ENCODE data around the gene RTKN.

Gene RTKN

DNA sequence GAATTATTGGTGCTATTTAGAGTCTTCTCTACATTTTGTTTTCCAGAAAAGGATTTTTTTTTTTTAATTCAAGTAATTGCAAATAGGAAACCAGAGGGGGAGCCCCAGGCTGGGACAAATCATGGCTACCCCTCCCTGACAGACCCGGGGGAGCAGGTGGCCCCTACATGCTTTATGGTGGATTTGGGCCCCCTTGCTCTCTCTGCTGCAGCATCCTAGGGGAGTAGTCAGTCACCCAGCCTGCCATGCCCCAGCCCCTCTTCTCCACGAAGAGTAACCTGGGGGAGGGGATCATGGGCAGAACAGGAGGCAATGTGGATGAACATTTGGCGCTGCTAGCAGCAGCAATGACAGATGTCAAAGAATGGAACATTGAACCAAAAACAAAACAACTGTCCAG is 25.0 kb downstream of the RTKN start:
- no peak overlapping the region for H3K27ac ChIP-seq (ENCODE audit: insufficient read depth, low read depth, low read length, poor library complexity, severe bottlenecking)
- peaks cover 3% of the 10 kb centered on the region for H3K4me1 ChIP-seq (ENCODE audit: control insufficient read depth, insufficient read depth, low read length)
- no peak overlapping the region for H3K4me3 ChIP-seq (ENCODE audit: insufficient read depth, low read depth, low read length)
- peaks cover 5% of the 10 kb centered on the region for H3K27me3 ChIP-seq (ENCODE audit: control insufficient read depth, insufficient read depth, low read length, poor library complexity, severe bottlenecking)
- WGBS, 2 experiments: 71 to 76% methylated on average over 3 of the region's 3 CpGs
- no peaks in the 10 kb centered on the region for H3K9me3 ChIP-seq (ENCODE audit: control insufficient read depth, low read length)
- no peaks in the 10 kb centered on the region for H3K36me3 ChIP-seq (ENCODE audit: control insufficient read depth, insufficient read depth, low read length)

DNA sequence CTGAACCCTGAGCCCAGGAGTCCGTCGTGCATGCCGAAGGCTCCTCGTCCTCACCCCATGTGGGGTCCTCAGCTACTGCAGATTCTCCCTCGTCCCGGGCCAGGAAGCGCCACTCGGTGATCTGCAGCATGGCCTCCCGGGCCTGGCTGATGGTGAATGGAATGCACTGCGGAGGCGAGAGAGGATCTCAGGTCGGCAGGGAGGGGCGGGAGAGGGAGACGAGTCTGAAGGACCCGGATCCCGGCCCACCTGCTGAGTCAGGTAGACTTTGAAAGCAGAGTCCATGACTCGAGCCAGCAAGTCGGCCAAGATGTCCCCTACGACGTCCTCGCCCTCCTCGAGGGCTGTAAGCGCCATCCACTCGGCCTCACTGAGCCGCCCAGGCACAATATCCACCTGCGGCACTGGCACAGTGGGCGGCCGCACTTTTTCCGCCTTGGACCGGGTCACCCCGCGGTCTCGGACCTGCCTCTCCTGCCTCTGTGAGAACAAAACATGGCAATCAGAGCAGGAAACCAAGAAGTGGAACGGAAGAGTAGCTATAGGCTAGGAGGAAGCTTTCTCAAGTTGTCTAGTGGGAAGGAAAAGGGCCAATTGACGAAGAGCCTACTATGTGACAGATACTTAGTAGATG is 25.9 kb downstream of the RTKN start:
- Histone ChIP-seq H3K27me3 (ENCODE audit: control insufficient read depth, insufficient read depth, low read length, poor library complexity, severe bottlenecking) (peaks cover 5% of the 10 kb centered on the region), H3K9me3 (ENCODE audit: control insufficient read depth, low read length) (no peaks in the 10 kb centered on the region), H3K36me3 (ENCODE audit: control insufficient read depth, insufficient read depth, low read length) (no peaks in the 10 kb centered on the region), H3K4me3 (ENCODE audit: insufficient read depth, low read depth, low read length) (no peak overlapping the region), H3K4me1 (ENCODE audit: control insufficient read depth, insufficient read depth, low read length) (no peaks in the 10 kb centered on the region), H3K27ac (ENCODE audit: insufficient read depth, low read depth, low read length, poor library complexity, severe bottlenecking) (no peak overlapping the region)
- 90% methylated on average over 34 to 35 of the region's 35 CpGs for WGBS, 2 experiments

DNA sequence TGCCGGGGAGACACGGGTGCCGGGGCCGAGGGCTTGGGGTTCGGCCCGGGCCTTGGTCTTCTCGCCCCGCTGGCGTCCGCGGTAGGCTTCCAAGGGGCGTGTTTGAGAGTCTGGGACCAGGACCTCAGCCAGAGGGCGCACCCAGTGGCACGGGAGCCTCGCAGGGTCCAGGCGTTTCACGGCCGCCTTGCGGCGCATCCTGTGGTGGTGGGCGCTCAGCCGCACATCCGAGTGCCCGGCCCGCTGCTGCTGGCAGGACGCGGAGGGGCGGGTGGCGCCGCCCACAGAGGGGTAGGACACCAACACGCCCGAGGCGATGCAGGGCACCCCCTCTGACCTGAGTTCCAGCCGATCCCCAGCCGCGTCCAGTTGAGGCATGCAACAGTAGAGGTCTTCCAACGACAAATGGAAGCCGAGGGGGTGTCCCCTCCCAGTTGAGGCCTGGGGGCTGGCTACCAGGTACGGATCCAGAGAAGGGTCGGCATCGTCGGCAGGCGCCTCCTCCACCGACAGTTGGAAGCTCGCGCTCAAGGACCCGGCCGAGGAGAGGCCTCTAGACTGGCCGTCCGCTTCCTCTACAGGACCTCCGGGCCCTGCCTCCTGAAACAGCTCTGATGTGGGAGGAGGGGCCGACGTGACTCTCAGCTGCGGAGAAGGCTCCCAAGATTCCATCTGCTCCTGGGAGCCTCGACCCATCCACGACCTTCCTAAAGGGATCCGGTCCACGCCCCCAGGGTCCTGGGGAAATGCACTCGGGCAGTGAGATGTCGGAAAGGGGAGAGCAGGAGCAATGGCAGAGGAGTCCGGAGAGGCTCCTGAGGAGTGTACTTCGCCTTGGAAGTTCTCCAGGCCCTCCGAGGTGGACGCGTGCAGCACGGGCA is 26.6 kb downstream of the RTKN start:
- no peak overlapping the region for H3K27ac ChIP-seq (ENCODE audit: insufficient read depth, low read depth, low read length, poor library complexity, severe bottlenecking)
- no peaks in the 10 kb centered on the region for H3K9me3 ChIP-seq (ENCODE audit: control insufficient read depth, low read length)
- H3K4me3 ChIP-seq (ENCODE audit: insufficient read depth, low read depth, low read length): no peak overlapping the region
- no peaks in the 10 kb centered on the region for H3K27me3 ChIP-seq (ENCODE audit: control insufficient read depth, insufficient read depth, low read length, poor library complexity, severe bottlenecking)
- H3K4me1 ChIP-seq (ENCODE audit: control insufficient read depth, insufficient read depth, low read length): no peaks in the 10 kb centered on the region
- 86 to 89% methylated on average over 66 of the region's 66 CpGs for WGBS, 2 experiments
- no peaks in the 10 kb centered on the region for H3K36me3 ChIP-seq (ENCODE audit: control insufficient read depth, insufficient read depth, low read length)

DNA sequence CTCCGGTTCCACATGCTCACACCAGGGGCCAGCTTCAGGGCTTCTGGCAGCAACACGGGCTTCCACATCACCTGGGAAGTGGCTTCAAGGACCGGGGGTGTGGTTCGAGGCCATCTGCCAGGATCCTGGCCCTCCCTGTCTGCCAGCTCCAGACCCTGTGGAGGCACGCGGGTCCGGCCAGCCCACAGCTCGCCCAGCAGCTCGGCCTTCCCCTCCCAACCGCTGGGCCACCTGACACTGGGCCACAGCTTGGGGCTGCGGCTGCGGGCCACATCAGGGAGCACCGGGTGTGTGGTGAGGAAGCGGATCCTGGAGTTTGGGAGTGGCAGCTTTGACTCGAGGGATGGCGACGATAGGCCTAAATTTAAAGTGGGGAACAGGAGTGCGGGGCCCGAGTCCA is 27.3 kb downstream of the RTKN start:
- 92 to 93% methylated on average over 19 of the region's 19 CpGs for WGBS, 2 experiments
- Histone ChIP-seq H3K27me3 (ENCODE audit: control insufficient read depth, insufficient read depth, low read length, poor library complexity, severe bottlenecking) (no peaks in the 10 kb centered on the region), H3K9me3 (ENCODE audit: control insufficient read depth, low read length) (no peaks in the 10 kb centered on the region), H3K4me3 (ENCODE audit: insufficient read depth, low read depth, low read length) (no peak overlapping the region), H3K4me1 (ENCODE audit: control insufficient read depth, insufficient read depth, low read length) (no peaks in the 10 kb centered on the region), H3K36me3 (ENCODE audit: control insufficient read depth, insufficient read depth, low read length) (no peaks in the 10 kb centered on the region), H3K27ac (ENCODE audit: insufficient read depth, low read depth, low read length, poor library complexity, severe bottlenecking) (no peak overlapping the region)

DNA sequence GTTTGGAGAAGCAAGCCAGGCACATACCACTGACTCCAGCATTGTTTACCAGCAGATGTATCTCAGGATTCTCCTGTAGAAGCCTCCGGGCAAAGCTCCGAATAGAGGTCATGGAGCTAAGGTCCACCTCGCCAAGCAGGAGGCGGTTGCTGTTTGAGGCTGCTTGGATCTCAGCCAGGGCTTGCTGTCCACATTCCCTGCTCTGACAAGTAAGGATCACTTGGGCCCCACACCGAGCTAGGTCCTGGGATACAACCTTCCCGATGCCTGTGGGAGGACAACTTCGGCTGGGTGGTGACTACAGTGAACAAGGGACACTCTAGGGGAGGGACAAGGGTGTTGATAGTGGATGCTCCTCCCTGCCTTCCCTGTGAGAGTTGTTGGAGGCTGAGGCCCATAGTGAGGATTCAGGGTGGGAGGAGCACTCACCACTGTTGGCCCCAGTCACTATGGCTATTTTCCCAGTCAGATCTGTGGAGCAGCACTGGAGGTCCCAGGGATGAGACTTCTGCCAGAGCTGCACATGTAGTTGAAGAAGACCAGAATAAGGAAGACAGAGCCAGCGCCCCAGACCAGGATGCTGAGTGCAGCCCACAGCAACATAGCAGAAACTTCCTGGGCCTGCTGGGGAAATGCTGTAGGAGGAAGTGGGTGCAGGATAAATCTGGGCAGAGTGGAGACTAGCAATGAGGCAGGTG is 28.6 kb downstream of the RTKN start:
- Histone ChIP-seq H3K9me3 (ENCODE audit: control insufficient read depth, low read length) (no peaks in the 10 kb centered on the region), H3K4me1 (ENCODE audit: control insufficient read depth, insufficient read depth, low read length) (no peaks in the 10 kb centered on the region), H3K4me3 (ENCODE audit: insufficient read depth, low read depth, low read length) (no peak overlapping the region), H3K27ac (ENCODE audit: insufficient read depth, low read depth, low read length, poor library complexity, severe bottlenecking) (no peak overlapping the region), H3K36me3 (ENCODE audit: control insufficient read depth, insufficient read depth, low read length) (no peaks in the 10 kb centered on the region), H3K27me3 (ENCODE audit: control insufficient read depth, insufficient read depth, low read length, poor library complexity, severe bottlenecking) (no peaks in the 10 kb centered on the region)
- WGBS, 2 experiments: 89 to 93% methylated on average over 8 of the region's 8 CpGs

GRCh38 chr2:74407682-74408081 is 34.1 kb downstream of the RTKN start:
- 87 to 92% methylated on average over 5 of the region's 5 CpGs for WGBS, 2 experiments
- no peaks in the 10 kb centered on the region for H3K27me3 ChIP-seq (ENCODE audit: control insufficient read depth, insufficient read depth, low read length, poor library complexity, severe bottlenecking)
- no peak overlapping the region for H3K4me3 ChIP-seq (ENCODE audit: insufficient read depth, low read depth, low read length)
- no peaks in the 10 kb centered on the region for H3K4me1 ChIP-seq (ENCODE audit: control insufficient read depth, insufficient read depth, low read length)
- no peaks in the 10 kb centered on the region for H3K9me3 ChIP-seq (ENCODE audit: control insufficient read depth, low read length)
- no peaks in the 10 kb centered on the region for H3K36me3 ChIP-seq (ENCODE audit: control insufficient read depth, insufficient read depth, low read length)
- H3K27ac ChIP-seq (ENCODE audit: insufficient read depth, low read depth, low read length, poor library complexity, severe bottlenecking): no peak overlapping the region

- no peak overlapping the region for H3K27ac ChIP-seq (ENCODE audit: insufficient read depth, low read depth, low read length, poor library complexity, severe bottlenecking)
- H3K9me3 ChIP-seq (ENCODE audit: control insufficient read depth, low read length): no peaks in the 10 kb centered on the region
- H3K27me3 ChIP-seq (ENCODE audit: control insufficient read depth, insufficient read depth, low read length, poor library complexity, severe bottlenecking): no peaks in the 10 kb centered on the region
- no peak overlapping the region for H3K4me3 ChIP-seq (ENCODE audit: insufficient read depth, low read depth, low read length)
- no peaks in the 10 kb centered on the region for H3K4me1 ChIP-seq (ENCODE audit: control insufficient read depth, insufficient read depth, low read length)
- H3K36me3 ChIP-seq (ENCODE audit: control insufficient read depth, insufficient read depth, low read length): no peaks in the 10 kb centered on the region
Observed at GRCh38 chr2:74406035-74406434, 35.7 kb downstream of the RTKN start.

GRCh38 chr2:74401891-74402290 is 39.8 kb downstream of the RTKN start:
- H3K27ac ChIP-seq (ENCODE audit: insufficient read depth, low read depth, low read length, poor library complexity, severe bottlenecking): no peak overlapping the region

DNA sequence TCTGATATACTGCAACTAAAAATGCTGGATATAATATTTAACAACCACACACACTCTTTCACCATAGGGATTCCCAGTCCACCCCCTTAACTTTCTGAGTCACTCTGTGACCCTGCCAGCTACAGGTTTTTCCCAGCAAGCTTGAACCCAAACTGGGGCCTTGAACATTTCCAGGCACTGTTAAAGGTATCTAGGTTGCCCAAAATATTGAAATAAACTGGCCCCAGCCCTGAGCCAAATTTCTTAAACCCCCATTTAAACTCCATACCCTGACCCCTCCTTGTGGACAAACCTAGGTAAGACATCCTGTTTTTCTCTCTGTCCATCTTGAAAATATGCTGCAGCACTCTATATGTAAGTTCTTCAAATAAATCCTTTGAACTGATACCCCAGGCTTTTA is 42.0 kb downstream of the RTKN start:
- H3K4me1 ChIP-seq (ENCODE audit: control insufficient read depth, insufficient read depth, low read length): no peaks in the 10 kb centered on the region
- no peak overlapping the region for H3K27ac ChIP-seq (ENCODE audit: insufficient read depth, low read depth, low read length, poor library complexity, severe bottlenecking)
- H3K9me3 ChIP-seq (ENCODE audit: control insufficient read depth, low read length): no peaks in the 10 kb centered on the region
- H3K27me3 ChIP-seq (ENCODE audit: control insufficient read depth, insufficient read depth, low read length, poor library complexity, severe bottlenecking): no peaks in the 10 kb centered on the region
- no peaks in the 10 kb centered on the region for H3K36me3 ChIP-seq (ENCODE audit: control insufficient read depth, insufficient read depth, low read length)
- H3K4me3 ChIP-seq (ENCODE audit: insufficient read depth, low read depth, low read length): no peak overlapping the region

More at GRCh38 chr2:74401891-74402290, 39.8 kb downstream of the RTKN start:
- H3K4me3 ChIP-seq (ENCODE audit: insufficient read depth, low read depth, low read length): no peak overlapping the region
- H3K4me1 ChIP-seq (ENCODE audit: control insufficient read depth, insufficient read depth, low read length): no peaks in the 10 kb centered on the region
- 62 to 80% methylated on average over 1 to 2 of the region's 2 CpGs for WGBS, 2 experiments
- H3K9me3 ChIP-seq (ENCODE audit: control insufficient read depth, low read length): no peaks in the 10 kb centered on the region
- no peaks in the 10 kb centered on the region for H3K27me3 ChIP-seq (ENCODE audit: control insufficient read depth, insufficient read depth, low read length, poor library complexity, severe bottlenecking)
- H3K36me3 ChIP-seq (ENCODE audit: control insufficient read depth, insufficient read depth, low read length): no peaks in the 10 kb centered on the region

GRCh38 chr2:74396149-74396548 is 45.6 kb downstream of the RTKN start:
- Histone ChIP-seq H3K27ac (ENCODE audit: insufficient read depth, low read depth, low read length, poor library complexity, severe bottlenecking) (no peak overlapping the region), H3K4me3 (ENCODE audit: insufficient read depth, low read depth, low read length) (no peak overlapping the region), H3K27me3 (ENCODE audit: control insufficient read depth, insufficient read depth, low read length, poor library complexity, severe bottlenecking) (no peaks in the 10 kb centered on the region), H3K4me1 (ENCODE audit: control insufficient read depth, insufficient read depth, low read length) (no peaks in the 10 kb centered on the region), H3K9me3 (ENCODE audit: control insufficient read depth, low read length) (no peaks in the 10 kb centered on the region), H3K36me3 (ENCODE audit: control insufficient read depth, insufficient read depth, low read length) (no peaks in the 10 kb centered on the region)
- WGBS, 2 experiments: 95 to 98% methylated on average over 2 of the region's 2 CpGs
